ENCODE data around the gene VPS13D. TPM values are rescaled to one million over a fixed set of nuclear protein-coding genes. Genes with fewer than 3 reads are reported as not detected.
"Not testable (repeated sequence)": the region's sequence is repeated elsewhere in the genome, so short reads cannot be mapped to it uniquely, and the experiment has no call there.

VPS13D gene
- polyA plus RNA-seq, 3 donors from 2014 or later = 4.2 to 9.9 (median 6.6) TPM

- Mint-ChIP-seq H3K27me3 (ENCODE audit: low read depth in 3 of 3) (no peaks in the 10 kb centered on the region), H3K36me3 (peaks cover 4 to 12% (median 4%) of the 10 kb centered on the region in 3 donors), H3K4me3 (no peak overlapping the region), H3K4me1 (peaks cover 23 to 25% of the 10 kb centered on the region in 2 donors), H3K9me3 (no peaks in the 10 kb centered on the region), H3K27ac (no peak overlapping the region)
- DNase-seq = no peak
These were observed 286.9 kb downstream of the VPS13D start for GRCh38 chr1:12516741-12517140.

- DNase-seq = peak in 2 of 3 donors; percentile 4 to 10
- H3K4me1 Mint-ChIP-seq = peaks cover 14 to 15% of the 10 kb centered on the region in 2 donors
- H3K27ac Mint-ChIP-seq = peak overlapping the region in 4 of 6 donors; percentile 25 to 58 (median 42)
- H3K4me3 Mint-ChIP-seq = no peak overlapping the region
- H3K27me3 Mint-ChIP-seq (ENCODE audit: low read depth in 3 of 3) = no peaks in the 10 kb centered on the region
- H3K36me3 Mint-ChIP-seq = peaks cover 0 to 12% (median 0%) of the 10 kb centered on the region in 3 donors
- no peaks in the 10 kb centered on the region for H3K9me3 Mint-ChIP-seq
These were observed 289.3 kb downstream of the VPS13D start for GRCh38 chr1:12518931-12519692.

GRCh38 chr1:12519693-12520364, 290.0 kb downstream of the VPS13D start:
- H3K9me3 Mint-ChIP-seq = no peaks in the 10 kb centered on the region
- DNase-seq = no peak
- no peaks in the 10 kb centered on the region for H3K27me3 Mint-ChIP-seq (ENCODE audit: low read depth in 3 of 3)
- peaks cover 14 to 15% of the 10 kb centered on the region in 2 donors for H3K4me1 Mint-ChIP-seq
- H3K36me3 Mint-ChIP-seq = peaks cover 0 to 12% (median 0%) of the 10 kb centered on the region in 3 donors
- peak overlapping the region in 3 of 6 donors; percentile 11 to 79 (median 56) for H3K27ac Mint-ChIP-seq
- H3K4me3 Mint-ChIP-seq = no peak overlapping the region

- Mint-ChIP-seq H3K36me3 (peaks cover 0 to 12% (median 0%) of the 10 kb centered on the region in 3 donors), H3K27ac (peak overlapping the region in 2 of 6 donors; percentile 8 to 56), H3K27me3 (ENCODE audit: low read depth in 3 of 3) (no peaks in the 10 kb centered on the region), H3K4me1 (peaks cover 14 to 17% of the 10 kb centered on the region in 2 donors), H3K4me3 (no peak overlapping the region), H3K9me3 (no peaks in the 10 kb centered on the region)
- DNase-seq = no peak
These were observed 291.3 kb downstream of the VPS13D start for GRCh38 chr1:12521096-12521495.

GRCh38 chr1:12522780-12523179, 292.9 kb downstream of the VPS13D start:
- peaks cover 14 to 17% of the 10 kb centered on the region in 2 donors for H3K4me1 Mint-ChIP-seq
- not testable (repeated sequence) for H3K27ac Mint-ChIP-seq; H3K9me3 Mint-ChIP-seq; H3K36me3 Mint-ChIP-seq; H3K4me3 Mint-ChIP-seq; DNase-seq; H3K27me3 Mint-ChIP-seq (ENCODE audit: low read depth in 3 of 3)

- H3K4me1 Mint-ChIP-seq = peaks cover 5 to 10% of the 10 kb centered on the region in 2 donors
- no peaks in the 10 kb centered on the region for H3K9me3 Mint-ChIP-seq
- no peaks in the 10 kb centered on the region for H3K27me3 Mint-ChIP-seq (ENCODE audit: low read depth in 3 of 3)
- H3K4me3 Mint-ChIP-seq = no peak overlapping the region
- DNase-seq = no peak
- peak overlapping the region in 1 of 6 donors; percentile 30 for H3K27ac Mint-ChIP-seq
- H3K36me3 Mint-ChIP-seq = peaks cover 0 to 8% (median 0%) of the 10 kb centered on the region in 3 donors
These were observed 294.4 kb downstream of the VPS13D start for GRCh38 chr1:12524266-12524665.

GRCh38 chr1:12525311-12526181, 295.7 kb downstream of the VPS13D start:
- peak overlapping the region in 2 of 6 donors; percentile 9 to 20 for H3K27ac Mint-ChIP-seq
- H3K4me3 Mint-ChIP-seq = no peak overlapping the region
- peaks cover 0 to 6% of the 10 kb centered on the region in 2 donors for H3K4me1 Mint-ChIP-seq
- H3K9me3 Mint-ChIP-seq = no peaks in the 10 kb centered on the region
- no peaks in the 10 kb centered on the region for H3K27me3 Mint-ChIP-seq (ENCODE audit: low read depth in 3 of 3)
- H3K36me3 Mint-ChIP-seq = peaks cover 0 to 4% (median 0%) of the 10 kb centered on the region in 3 donors
- no peak for DNase-seq

- Mint-ChIP-seq H3K27ac (no peak overlapping the region), H3K36me3 (no peaks in the 10 kb centered on the region), H3K4me3 (no peak overlapping the region), H3K9me3 (no peaks in the 10 kb centered on the region), H3K4me1 (peaks cover 0 to 6% of the 10 kb centered on the region in 2 donors), H3K27me3 (ENCODE audit: low read depth in 3 of 3) (no peaks in the 10 kb centered on the region)
- DNase-seq = no peak
These were observed 297.7 kb downstream of the VPS13D start for GRCh38 chr1:12527564-12527963.

GRCh38 chr1:12528021-12528852, 298.4 kb downstream of the VPS13D start:
- Mint-ChIP-seq H3K9me3 (no peaks in the 10 kb centered on the region), H3K36me3 (no peaks in the 10 kb centered on the region), H3K27me3 (ENCODE audit: low read depth in 3 of 3) (no peaks in the 10 kb centered on the region), H3K4me3 (no peak overlapping the region), H3K27ac (no peak overlapping the region), H3K4me1 (peaks cover 0 to 6% of the 10 kb centered on the region in 2 donors)
- DNase-seq = no peak

GRCh38 chr1:12529640-12530174, 299.9 kb downstream of the VPS13D start:
- H3K4me1 Mint-ChIP-seq = peaks cover 0 to 6% of the 10 kb centered on the region in 2 donors
- H3K36me3 Mint-ChIP-seq = no peaks in the 10 kb centered on the region
- H3K27me3 Mint-ChIP-seq (ENCODE audit: low read depth in 3 of 3) = no peaks in the 10 kb centered on the region
- H3K9me3 Mint-ChIP-seq = no peaks in the 10 kb centered on the region
- no peak for DNase-seq
- no peak overlapping the region for H3K4me3 Mint-ChIP-seq
- peak overlapping the region in 1 of 6 donors; percentile 51 for H3K27ac Mint-ChIP-seq

- DNase-seq = no peak
- Mint-ChIP-seq H3K36me3 (peaks cover 0 to 4% (median 3%) of the 10 kb centered on the region in 3 donors), H3K4me3 (no peak overlapping the region), H3K27me3 (ENCODE audit: low read depth in 3 of 3) (no peaks in the 10 kb centered on the region), H3K4me1 (peaks cover 0 to 3% of the 10 kb centered on the region in 2 donors), H3K9me3 (peaks cover 0 to 3% (median 0%) of the 10 kb centered on the region in 6 donors), H3K27ac (peak overlapping the region in 1 of 6 donors; percentile 26)
These were observed 300.8 kb downstream of the VPS13D start for GRCh38 chr1:12530462-12531178.

GRCh38 chr1:12531179-12531499, 301.3 kb downstream of the VPS13D start:
- peaks cover 0 to 4% (median 2%) of the 10 kb centered on the region in 6 donors for H3K9me3 Mint-ChIP-seq
- DNase-seq = no peak
- peaks cover 4 to 7% (median 5%) of the 10 kb centered on the region in 3 donors for H3K36me3 Mint-ChIP-seq
- H3K27ac Mint-ChIP-seq = peak overlapping the region in 1 of 6 donors; percentile 40
- peaks cover 0 to 3% of the 10 kb centered on the region in 2 donors for H3K4me1 Mint-ChIP-seq
- H3K27me3 Mint-ChIP-seq (ENCODE audit: low read depth in 3 of 3) = no peaks in the 10 kb centered on the region
- no peak overlapping the region for H3K4me3 Mint-ChIP-seq
